ENCODE measurements around the gene NUDT19. TPM values are rescaled to one million over a fixed set of nuclear protein-coding genes. Genes with fewer than 3 reads are reported as not detected.
A peak's percentile ranks its signal among the peaks of the same experiment; 100 is the strongest.
"Not testable (repeated sequence)": the region's sequence is repeated elsewhere in the genome, so short reads cannot be mapped to it uniquely, and the experiment has no call there.

The NUDT19 gene
- polyA plus RNA-seq, 3 donors = 10.4 to 11.2 (median 10.7) TPM

DNA sequence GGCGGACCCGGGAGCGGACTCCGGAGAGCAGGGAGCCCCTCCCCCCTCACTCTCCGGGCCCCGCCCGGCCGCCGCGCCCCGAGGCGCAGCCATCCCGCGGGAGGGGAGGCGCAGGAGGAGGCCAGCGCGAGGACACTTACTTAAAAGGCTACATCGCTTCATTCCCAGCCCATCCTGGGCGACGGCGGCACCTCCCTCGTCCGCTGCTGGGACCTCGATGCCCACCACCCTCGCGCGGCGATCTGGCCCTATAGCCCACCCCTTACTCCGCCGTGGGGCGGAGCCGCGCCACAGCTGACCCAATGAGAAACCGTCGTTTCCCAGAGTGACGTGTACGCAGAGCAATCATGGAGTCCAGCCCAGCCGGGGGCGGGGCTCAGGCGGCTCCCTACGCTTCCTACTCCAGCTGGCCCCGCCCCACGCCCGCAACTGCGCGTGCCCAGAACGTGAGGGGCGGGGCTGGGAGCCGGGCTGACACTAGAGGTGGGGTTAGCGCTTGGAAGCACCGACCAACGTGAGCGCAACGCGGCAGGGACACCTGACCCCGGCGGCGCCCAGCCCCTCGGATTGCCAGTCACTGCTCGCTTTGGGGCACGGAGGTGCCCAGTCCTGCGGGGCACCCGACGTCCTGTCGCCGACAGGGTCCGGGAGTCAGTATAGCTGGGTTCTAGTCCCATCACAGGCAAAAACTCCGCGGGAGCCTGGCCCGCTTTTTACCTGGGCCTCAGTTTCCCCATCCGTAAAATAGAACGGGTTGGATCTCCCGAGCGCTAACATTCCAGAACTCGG, 16.5 kb upstream of the NUDT19 start, which contains the start of gene ANKRD27:
Gene ANKRD27, minus strand, starts transcription at position 250 of the 789 bp plus-strand sequence. CDS start 16,165 bp downstream, outside the sequence.
- DNase-seq (ENCODE audit: low read depth in 3 of 3, low spot score in 2 of 3) = peak; percentile 96 to 98 (median 96)

DNA sequence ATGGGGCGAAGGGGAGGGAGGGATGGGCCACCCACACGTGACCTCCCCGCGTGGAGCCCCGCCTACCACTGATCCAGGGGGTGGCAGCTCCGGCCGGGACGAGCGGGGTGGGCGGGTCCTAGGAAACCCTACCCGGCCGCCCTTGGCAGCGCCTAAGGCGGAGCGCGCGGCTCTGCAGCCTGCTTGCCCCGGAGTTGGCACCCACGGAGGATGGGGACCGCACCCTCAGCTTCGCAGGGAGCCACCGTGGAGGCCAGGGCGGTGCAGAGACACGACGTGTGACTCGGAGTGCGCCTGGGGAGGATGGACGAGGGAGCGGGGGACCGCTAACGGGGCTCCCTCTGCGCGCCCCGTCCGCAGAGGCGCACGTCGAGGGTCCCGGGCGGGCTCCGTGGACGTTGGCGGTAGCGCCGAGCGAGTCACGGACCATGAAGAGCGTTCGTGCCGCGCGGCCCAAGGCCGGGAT, 15.9 kb upstream of the NUDT19 start, which contains the start of gene RGS9BP:
Gene RGS9BP, plus strand, starts transcription at position 129 of the 466 bp plus-strand sequence. CDS start 416 bp downstream, outside the sequence.
- DNase-seq (ENCODE audit: low read depth in 3 of 3, low spot score in 2 of 3) = no peak

DNA sequence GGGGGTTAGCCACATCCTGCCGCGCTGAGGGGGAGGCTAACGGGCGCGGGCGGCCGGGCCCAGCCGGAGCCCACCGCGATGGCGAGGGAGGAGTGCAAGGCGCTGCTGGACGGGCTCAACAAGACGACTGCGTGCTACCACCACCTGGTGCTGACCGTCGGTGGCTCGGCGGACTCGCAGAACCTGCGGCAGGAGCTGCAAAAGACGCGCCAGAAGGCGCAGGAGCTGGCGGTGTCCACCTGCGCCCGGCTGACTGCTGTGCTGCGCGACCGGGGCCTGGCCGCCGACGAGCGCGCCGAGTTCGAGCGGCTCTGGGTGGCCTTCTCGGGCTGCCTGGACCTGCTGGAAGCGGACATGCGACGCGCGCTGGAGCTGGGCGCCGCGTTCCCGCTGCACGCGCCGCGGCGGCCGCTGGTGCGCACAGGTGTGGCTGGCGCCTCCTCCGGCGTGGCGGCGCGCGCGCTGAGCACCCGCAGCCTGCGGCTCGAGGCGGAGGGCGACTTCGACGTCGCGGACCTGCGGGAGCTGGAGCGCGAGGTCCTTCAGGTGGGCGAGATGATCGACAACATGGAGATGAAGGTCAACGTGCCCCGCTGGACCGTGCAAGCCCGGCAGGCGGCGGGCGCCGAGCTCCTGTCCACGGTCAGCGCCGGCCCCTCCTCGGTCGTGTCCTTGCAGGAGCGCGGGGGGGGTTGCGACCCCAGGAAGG, 15.3 kb upstream of the NUDT19 start:
- DNase-seq (ENCODE audit: low read depth in 3 of 3, low spot score in 2 of 3) = no peak

DNA sequence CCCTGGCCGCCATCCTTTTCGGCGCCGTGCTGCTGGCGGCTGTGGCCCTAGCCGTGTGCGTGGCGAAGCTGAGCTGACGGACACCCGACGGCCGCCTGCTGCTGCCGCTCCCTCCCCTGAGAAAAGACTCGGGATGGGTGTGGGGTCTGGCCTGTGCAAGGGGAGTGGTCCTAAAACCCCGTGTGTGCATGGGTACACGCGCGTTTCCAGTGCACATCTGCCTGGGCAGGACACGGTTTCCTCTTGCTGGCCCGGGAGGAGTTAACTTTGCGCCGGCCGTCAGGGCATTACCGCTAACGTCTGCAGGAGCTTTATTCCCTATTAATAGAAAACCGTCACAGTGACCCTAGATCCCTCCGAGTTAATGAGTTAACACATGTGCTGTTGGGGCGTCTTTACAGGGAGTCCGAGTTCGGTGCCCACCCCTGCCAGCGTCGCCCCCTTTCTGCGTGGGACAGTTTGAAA, 14.7 kb upstream of the NUDT19 start:
- DNase-seq (ENCODE audit: low read depth in 3 of 3, low spot score in 2 of 3) = no peak

DNA sequence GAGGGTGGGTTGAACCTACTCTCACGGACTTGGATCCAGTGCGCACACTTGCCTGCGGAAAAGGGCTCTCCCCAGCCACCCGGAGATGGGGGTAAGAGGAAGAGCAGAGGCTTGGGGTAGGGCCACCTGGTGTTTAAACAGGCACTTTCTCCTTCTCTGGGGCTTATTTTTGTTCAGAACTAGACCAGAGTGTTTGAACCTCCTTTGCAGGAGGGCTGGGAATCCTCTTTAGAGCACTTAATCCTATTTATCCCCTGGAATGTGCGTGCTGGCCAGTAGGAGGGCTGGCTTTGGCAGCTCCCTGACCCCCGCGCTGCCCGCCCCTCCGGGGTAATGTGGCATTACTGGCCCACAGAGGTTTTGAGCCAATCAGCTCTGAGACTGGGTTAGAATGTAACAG, 14.0 kb upstream of the NUDT19 start:
- no peak for DNase-seq (ENCODE audit: low read depth in 3 of 3, low spot score in 2 of 3)

DNA sequence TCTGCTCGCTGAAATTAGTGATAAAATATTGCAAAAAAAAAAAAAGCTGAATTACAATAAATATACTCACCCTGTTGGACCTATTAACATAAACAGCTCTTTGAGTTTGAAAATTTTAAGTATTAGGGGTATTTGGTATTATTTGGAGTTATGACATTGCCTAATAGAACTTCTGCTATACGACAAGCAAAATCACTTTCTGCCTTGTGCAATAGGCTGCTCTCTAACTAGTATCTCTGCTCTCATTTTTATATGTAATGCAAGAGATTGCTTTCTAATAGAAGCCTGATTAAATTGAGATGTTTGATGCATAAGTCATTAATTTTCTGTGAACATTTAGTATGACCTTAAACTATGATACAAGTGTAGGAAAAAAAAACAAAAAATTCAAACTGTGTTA, 10.6 kb upstream of the NUDT19 start:
- no peak for DNase-seq (ENCODE audit: low read depth in 3 of 3, low spot score in 2 of 3)

DNA sequence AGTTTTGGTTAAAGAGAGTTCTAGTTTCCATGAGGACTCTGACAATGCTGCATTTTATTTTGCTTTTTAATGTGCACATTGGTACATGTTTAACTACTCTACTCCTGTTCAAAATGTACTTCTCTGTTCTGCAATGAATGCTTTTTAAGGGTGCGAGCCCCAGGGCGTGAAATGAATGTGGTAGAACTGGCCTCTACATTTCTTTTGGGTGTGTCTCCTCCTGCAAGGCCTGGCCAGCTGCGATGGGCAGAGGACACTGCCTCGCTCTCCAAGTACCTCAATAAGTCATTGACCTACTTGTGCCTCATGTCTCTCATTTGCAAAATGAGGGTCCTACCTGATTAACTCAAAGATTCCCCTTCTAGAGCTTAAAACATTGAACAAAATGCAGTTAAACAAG, 9.3 kb upstream of the NUDT19 start:
- DNase-seq (ENCODE audit: low read depth in 3 of 3, low spot score in 2 of 3) = no peak

DNA sequence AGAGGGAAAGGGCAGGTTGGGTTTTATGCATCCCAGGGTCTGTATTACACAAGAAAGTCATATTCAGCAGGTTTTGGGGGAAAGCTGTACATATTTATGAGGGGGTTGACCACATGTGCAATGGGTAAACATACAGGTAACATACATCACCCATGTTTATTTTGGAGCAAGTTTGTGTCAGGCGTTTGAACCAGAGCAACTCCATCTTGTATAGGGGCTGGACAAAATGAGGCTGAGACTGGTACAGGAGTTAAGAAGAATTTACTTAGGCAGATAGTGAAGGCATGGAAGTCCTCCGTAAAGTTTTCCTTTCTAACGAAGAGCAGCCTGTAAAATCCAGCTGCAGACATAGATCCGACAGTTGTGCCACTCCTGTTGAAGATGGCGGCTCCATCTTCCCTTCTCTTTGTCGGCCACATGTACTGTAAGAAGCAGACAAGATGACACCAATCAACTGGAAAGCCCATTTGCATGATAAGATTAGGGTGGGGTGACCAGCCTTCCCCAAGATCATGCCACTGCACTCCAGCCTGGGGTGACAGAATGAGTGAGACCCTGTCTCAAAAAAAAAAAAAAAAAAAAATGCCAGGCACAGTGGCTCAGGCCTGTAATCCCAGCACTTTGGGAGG, 4.7 kb upstream of the NUDT19 start:
- no peak for DNase-seq (ENCODE audit: low read depth in 3 of 3, low spot score in 2 of 3)

DNA sequence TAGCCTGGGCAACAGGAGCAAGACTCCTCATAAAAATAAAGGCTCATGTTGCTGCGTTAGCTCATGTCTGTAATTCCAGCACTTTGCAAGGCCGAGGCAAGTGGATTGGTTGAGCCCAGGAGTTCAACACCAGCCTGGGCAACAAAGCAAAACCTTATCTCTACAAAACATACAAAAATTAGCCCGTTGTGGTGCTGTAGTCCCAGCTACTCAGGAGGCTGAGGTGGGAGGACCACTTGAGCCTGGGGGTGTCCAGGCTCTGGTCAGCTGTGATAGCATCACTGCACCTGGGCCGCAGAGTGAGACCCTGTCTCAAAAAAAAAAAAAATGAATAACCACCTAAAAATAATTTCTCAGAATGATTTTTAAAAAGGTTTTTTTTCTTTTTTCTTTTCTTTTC, 3.9 kb upstream of the NUDT19 start:
- DNase-seq (ENCODE audit: low read depth in 3 of 3, low spot score in 2 of 3) = no peak

DNA sequence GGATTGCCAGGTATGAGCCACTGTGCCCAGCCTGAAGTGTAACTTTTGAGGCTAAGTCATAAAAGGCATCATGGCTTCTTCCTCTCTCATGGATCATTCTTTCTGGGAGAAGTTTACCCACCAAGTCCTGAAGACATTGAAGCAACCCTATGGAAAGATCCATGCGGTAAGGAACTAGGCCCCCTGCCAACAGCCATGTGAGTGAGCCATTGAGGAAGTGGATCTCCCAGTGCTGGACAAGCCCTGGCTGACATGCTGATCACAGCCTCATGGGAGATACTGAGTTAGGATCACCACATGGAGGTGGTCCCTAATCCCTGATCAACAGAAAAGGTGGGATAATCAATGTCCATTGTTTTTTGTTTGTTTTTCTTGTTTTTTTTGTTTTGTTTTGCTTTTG, 3.3 kb upstream of the NUDT19 start:
- DNase-seq (ENCODE audit: low read depth in 3 of 3, low spot score in 2 of 3) = no peak

DNA sequence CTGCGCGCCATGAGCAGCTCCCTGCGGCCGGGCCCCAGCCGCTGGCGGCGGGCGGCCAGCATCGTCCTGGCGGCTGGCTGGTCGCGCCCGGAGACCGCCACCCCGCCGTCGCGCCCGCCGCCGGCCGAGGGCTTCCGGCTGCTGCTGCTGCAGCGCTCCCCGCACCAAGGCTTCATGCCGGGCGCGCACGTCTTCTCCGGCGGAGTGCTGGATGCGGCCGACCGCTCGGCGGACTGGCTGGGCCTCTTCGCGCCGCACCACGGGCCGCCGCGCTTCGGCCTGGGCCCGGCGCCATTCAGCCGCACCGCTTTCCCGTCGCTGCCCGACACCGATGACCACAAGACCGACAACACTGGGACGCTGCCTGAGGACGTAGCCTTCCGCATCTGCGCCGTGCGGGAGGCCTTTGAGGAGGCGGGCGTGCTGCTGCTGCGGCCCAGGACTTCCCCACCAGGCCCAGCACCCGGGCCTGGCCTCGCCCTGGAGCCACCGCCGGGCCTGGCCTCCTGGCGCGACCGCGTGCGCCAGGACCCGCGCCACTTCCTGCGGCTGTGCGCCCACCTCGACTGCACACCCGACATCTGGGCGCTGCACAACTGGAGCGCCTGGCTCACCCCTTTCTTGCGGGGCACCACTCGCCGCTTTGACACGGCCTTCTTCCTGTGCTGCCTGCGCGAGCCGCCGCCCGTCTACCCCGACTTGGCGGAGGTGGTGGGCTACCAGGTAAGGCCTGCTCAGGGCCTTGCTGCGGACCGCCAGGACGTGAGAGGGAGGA, 518 bp downstream of the NUDT19 start:
- no peak for DNase-seq (ENCODE audit: low read depth in 3 of 3, low spot score in 2 of 3)

DNA sequence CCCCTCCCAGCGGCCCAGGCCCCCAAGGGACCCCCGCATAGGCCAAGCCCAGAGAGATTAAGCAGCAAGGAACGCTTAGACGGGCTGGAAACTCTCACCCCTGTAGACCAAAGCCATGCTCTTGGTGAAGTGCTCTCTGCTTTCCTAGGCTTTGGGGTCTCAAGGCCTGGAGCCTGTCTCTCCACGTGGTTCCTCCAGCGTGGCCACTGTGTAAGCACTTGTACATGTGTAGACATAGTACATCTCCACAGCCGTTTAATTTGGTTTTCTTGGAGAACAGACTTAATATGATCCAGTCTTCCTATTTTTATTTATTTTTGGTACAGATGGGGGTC, 1.1 kb downstream of the NUDT19 start:
- no peak for DNase-seq (ENCODE audit: low read depth in 3 of 3, low spot score in 2 of 3)

DNA sequence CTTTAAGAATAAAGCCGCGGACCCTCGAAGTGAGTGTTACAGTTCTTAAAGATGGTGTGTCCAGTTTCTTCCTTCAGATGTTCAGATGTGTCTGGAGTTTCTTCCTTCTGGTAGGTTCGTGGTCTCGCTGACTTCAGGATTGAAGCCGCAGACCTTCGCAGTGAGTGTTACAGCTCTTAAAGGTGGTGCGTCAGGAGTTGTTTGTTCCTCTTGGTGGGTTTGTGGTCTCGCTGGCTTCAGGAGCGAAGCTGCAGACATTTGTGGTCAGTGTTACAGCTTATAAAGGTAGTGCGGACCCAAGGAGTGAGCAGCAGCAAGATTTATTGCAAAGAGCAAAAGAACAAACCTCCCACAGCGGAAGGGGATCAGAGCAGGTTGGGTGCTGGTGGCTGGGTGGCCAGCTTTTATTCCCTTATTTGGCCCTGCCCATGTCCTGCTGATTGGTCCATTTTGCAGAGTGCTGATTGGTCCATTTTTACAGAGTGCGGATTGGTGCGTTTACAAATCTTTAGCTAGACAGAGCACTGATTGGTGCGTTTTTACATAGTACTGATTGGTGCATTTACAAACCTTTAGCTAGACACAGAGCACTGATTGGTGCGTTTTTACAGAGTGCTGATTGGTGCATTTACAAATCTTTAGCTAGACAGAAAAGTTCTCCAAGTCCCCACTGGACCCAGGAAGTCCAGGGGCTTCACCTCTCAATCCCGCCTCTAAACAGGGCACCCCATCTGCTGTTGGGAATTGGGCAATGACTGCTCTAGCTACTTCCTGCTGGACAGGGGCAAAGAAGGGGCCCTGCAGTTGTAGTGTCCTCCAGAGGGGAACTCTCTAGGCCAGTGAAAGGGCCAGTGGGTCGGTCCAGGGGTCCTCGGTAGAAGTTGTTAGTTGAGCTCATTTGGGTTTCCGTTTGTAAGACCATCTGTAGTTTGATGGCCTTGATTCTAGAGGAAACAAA, 1.8 kb downstream of the NUDT19 start:
- not testable (repeated sequence) for DNase-seq (ENCODE audit: low read depth in 3 of 3, low spot score in 2 of 3)

DNA sequence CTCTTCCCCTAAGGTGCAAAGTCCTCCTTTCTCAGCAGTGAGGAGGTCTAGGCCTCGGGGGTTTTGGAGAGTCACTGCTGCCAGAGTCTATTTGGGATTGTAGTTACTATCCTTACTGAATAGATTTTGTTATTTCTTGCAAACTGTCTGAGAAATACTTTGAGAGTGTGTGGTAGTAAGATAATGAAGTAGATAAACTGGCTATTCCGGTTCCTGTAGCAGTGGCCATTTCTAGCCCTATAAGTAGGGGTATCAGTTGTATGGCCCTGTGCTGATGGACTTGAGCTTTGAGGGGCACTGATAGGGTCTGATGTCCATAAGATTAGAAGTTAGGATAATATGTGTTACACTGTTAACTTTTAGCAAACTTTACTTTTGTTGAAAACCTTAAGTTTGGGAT, 2.7 kb downstream of the NUDT19 start:
- not testable (repeated sequence) for DNase-seq (ENCODE audit: low read depth in 3 of 3, low spot score in 2 of 3)

DNA sequence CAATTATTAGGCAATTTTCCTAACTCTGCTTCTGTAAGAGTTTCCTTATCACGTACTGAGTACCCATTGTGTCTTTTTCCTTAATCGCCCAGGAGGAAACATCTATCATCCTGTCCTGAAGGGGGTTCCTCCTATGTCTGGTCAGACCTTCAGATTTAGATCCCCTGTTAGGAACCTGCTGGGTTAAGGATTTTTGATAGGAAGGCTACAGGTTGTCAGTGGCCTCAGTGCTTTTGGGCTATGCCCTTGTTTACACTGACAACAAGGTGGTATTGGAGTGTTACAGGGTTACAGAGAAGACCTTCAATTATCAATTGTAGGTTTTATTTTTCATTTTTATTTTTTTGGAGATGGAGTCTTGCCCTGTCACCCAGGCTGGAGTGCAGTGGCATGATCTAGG, 3.2 kb downstream of the NUDT19 start:
- DNase-seq (ENCODE audit: low read depth in 3 of 3, low spot score in 2 of 3) = not testable (repeated sequence)

DNA sequence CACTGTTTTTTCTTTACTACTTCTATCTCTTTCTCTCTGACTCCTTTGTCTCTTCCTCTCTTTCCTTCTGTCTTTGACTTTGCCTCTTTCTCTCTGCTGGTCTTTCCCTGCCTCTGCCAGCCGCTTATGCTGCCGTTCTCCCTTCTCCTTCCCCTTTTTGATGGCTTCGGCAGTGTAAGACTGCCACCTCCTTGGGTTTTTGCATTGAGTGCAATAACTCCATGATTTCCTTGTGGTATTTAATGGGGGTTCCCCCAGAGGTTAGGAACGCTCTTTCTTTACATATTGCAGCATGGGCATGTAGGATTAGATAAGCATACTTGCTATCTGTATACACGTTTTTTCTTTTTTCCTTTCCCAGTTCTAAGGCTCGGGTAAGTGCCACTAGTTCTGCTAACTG, 3.9 kb downstream of the NUDT19 start:
- DNase-seq (ENCODE audit: low read depth in 3 of 3, low spot score in 2 of 3) = not testable (repeated sequence)

DNA sequence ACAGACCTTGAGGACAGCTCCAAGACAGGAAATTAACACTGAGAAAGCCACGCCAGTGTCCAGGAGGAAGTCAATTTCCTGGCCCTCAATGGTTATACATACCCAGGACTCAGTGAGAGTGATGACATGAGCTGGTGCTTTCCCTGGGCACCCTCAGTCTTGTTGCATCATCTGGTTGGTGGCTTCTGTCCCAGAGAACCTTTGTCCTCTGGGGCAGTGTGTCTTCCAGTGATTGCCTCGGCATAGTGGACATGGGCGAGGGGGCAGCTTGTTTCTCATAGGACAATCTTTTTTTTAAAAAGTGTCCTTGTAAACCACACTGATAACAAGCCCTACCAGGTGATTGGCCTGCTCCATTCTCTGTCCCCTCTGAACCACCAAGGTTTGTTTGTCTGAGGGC, 5.2 kb downstream of the NUDT19 start:
- DNase-seq (ENCODE audit: low read depth in 3 of 3, low spot score in 2 of 3) = not testable (repeated sequence)

DNA sequence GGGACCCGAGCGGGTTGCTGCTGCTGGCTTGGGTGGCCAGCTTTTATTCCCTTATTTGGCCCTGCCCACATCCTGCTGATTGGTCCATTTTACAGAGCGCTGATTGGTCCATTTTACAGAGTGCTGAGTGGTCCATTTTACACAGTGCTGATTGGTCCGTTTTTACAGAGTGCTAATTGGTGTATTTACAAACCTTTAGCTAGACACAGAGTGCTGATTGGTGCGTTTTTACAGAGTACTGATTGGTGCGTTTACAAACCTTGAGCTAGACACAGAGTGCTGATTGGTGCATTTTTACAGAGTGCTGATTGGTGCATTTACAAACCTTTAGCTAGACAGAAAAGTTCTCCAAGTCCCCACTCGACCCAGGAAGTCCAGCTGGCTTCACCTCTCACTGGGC, 8.5 kb downstream of the NUDT19 start:
- not testable (repeated sequence) for DNase-seq (ENCODE audit: low read depth in 3 of 3, low spot score in 2 of 3)

DNA sequence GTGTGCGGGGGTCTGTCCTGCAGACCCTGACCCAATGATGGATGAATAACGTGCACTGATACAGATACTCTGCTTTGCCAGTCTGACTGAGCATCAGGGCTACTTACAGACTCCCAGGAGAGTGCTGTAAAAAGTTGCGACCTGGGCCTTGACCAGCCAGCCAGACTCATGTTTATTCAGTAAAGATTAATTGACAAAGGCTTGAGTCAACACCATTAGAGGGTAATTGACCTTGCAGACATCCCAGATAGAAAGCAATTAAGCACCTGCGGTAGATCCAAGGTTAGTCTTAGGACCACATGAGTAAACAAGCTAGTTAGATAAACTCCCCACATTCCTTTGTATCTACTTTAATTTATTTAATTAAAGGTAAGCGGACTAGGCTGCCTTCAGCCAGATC, 10.4 kb downstream of the NUDT19 start:
- no peak for DNase-seq (ENCODE audit: low read depth in 3 of 3, low spot score in 2 of 3)
